D721Med (cell line): ENCODE measurements around the gene YJU2.
"Not testable (repeated sequence)": the region's sequence is repeated elsewhere in the genome, so short reads cannot be mapped to it uniquely, and the experiment has no call there.

Experiments
- DNase-seq: peaks from one replicate; pipeline ENCODE4 v3.0.0; 2011; ENCODE audit warnings: low spot score; ENCODE audit not compliant: insufficient read length
- FAIRE-seq: peaks from 2 replicates; lab custom pipeline; 2011; peaks lifted over from hg19 to GRCh38; lab: Jason Lieb, UNC
- CTCF ChIP-seq: IDR thresholded peaks from 2 replicates; pipeline ENCODE4 v1.5.1; 2012; ENCODE audit warnings: mild to moderate bottlenecking, control low read depth; ENCODE audit not compliant: insufficient read depth; ENCODE audit errors: missing control alignments

YJU2 gene

DNA sequence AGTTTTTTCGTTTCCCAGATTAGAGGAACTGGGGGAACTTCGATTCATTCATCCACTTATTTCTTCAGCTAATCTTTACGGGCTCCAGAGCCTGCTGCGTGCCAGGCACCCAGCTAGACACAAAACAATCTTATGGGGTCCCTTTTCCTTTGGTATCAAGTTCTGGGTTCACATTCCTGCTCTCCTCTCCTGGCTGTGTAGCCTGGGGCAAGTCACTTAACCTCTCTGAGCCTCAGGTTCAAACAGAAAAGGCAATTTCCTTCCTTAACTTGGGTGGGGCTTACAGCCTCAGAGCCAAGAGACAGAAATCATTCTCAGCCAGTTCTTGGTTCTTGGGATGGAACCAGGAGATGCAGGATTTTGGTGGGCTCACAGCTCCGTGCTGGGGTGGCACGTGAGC, 38.1 kb downstream of the YJU2 start:
- no peak for FAIRE-seq
- TF ChIP-seq CTCF, result no peak

DNA sequence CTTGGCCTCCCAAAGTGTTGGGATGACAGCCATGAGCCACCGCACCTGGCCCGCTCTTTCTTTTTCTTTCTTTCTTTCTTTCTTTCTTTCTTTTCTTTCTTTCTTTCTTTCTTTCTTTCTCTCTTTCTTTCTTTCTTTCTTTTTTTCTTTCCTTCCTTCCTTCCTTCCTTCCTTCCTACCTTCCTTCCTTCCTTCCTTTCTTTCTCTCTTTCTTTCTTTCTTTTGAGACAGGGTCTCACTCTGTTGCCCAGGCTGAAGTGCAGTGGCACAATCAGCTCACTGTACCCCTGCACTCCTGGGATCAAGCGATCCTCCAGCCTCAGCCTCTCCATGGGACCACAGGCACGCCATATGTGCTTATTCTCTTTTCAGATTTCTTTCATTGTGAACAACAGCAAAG, 39.3 kb downstream of the YJU2 start:
- not testable (repeated sequence) for FAIRE-seq

More for the DNA sequence above, 38.1 kb downstream of the YJU2 start:
- no peak for DNase-seq

DNA sequence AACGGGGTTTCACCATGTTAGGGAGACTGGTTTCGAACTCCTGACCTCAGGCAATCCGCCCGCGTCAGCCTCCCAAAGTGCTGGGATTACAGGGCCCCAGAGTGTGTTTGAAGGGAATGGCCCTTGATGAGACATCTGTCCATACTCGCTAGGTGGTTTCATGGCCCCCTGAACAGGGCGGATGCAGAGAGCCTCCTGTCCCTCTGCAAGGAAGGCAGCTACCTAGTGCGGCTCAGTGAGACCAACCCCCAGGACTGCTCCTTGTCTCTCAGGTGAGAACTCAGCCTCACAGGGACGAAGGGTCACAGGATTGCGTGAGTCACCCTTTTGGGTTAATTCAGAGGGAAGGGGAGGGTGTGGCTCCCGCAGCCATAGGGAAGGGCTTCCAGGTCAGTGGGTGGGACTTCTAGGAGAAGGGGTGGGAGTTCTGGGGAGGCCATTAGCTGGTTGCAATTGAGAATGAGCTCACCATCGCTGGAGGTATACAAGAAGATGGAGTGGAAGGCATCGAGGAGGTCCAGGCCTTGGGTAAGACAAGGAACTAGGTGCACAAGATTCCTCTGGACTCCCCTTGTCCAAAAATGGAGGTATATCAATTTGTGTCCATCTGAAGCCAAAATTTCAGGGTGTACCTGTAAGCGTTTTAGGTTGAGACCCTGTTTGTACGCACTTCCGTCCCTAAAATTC, 41.4 kb downstream of the YJU2 start:
- FAIRE-seq (no peak), DNase-seq (no peak)
- TF ChIP-seq CTCF, result no peak

More for the DNA sequence above, 39.3 kb downstream of the YJU2 start:
- DNase-seq, result not testable (repeated sequence)

DNA sequence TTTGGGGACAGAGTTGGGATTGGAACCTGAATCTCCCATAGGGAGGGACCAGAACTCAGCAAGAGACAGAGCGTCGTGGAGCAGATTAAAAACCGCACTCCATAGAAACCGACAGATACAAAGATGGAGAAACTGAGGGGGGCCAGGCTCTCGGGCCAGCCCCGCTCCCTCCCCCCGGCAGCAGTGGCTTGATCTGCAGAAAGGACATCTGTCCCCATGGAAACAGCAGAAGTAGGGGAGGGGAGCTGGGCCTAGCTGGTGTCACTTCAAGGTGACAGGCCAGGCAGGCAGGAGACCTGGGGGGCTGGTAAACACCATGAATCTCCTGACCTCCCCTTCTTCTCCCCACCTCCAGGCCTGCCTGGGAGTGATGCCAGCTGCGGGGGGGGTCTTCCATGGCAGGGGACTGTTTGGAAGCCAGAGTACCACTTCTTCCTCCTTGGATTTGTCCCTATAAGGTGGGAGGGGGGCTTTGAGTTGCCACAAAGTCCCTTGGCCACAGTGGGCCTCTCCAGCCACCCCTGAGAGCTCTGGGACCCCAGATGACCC, 44.4 kb downstream of the YJU2 start:
- no peak for DNase-seq
- FAIRE-seq, result no peak
- TF ChIP-seq CTCF, result no peak

- no peak for TF ChIP-seq CTCF
- no peak for FAIRE-seq
- DNase-seq, result no peak
Observed at GRCh38 chr19:4292515-4292914, 45.6 kb downstream of the YJU2 start.

DNA sequence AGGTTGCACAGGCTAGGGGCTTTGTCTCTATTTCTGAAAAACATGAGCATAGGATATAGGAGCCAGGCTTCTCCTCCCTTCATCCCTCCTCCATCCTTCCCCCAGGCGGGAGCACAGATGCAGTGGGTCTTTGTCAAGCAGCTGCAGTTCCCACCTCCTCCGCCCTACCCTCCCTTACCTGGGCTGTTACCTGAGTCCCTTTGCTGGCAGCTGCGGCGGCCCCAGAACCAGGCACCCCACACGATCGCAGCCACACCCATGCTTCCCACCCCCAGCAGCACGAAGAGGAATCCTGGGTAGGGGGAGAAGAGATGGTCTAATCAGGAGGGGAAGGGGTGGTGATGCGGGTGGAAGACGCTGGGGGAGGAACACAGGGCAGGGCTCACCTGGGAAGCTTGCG, 47.5 kb downstream of the YJU2 start:
- FAIRE-seq (no peak), DNase-seq (no peak)
- TF ChIP-seq CTCF, result no peak

DNA sequence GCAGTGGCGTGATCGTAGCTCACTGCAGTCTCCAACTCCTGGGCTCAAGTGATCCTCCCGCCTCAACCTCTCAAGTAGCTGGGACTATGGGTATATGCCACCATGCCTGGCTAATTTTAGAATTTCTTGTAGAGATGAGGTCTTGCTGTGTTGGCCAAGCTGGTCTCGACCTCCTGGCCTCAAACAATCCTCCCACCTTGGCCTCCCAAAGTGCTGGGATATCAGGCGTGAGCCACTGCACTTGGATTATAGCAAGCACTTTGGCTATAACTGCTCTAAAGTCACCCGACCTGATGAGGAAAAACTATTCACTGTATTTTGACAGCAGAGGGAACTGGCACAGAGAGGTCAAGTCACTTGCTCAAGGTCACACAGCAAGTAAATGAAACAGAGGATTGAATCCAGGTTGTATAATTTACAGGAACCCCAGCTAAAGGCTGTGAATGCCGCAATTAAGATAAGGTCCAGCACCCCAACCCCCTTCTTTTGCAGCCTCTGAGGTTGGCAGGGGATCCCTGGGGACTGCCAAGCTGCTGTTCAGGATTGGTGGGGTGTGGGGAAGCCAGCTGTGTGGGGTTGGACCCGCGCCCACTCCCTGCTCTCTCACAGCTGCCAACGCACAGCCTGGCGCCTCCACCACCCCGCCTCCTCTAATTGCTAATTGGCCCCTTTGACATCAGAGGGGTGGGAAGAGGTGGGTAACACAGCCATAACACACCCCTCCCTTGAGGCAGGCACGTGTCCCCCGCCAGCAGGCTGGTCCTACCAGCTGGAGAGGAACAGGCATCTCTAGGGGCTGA, 49.3 kb downstream of the YJU2 start:
- no peak for DNase-seq
- TF ChIP-seq CTCF, result no peak

More for the DNA sequence above, 49.3 kb downstream of the YJU2 start:
- no peak for FAIRE-seq
